OCI-LY7 (cell line): Measurements from ENCODE around the gene ZNF605. TPM values are rescaled to one million over a fixed set of nuclear protein-coding genes. Genes with fewer than 3 reads are reported as not detected.
"Not testable (repeated sequence)": the region's sequence is repeated elsewhere in the genome, so short reads cannot be mapped to it uniquely, and the experiment has no call there.

ENCODE experiments used
- BruUV-seq: library from RNA; stranded (reverse); fragments of 400-500 nt; replicated peaks from 2 replicates; lab custom pipeline; 2021; lab: Mats Ljungman, UMichigan
- CTCF ChIA-PET: fragments of 300-600 bp; sonication (Branson Sonifier 250); formaldehyde crosslinking; loops from one replicate; lab custom pipeline; 2022; ENCODE audit warnings: antibody characterized with exemption; ENCODE audit not compliant: unreplicated experiment; lab: Charles Lee
- POLR2A ChIA-PET: fragments of 300-600 bp; sonication (Branson Sonifier 250); formaldehyde crosslinking; loops from one replicate; lab custom pipeline; 2022; ENCODE audit warnings: antibody characterized with exemption; lab: Charles Lee
- DNase-seq: peaks from one replicate; pipeline ENCODE4 v3.0.0-alpha.2; 2015; ENCODE audit warnings: low spot score
- H2AFZ ChIP-seq: fragments of 200-600 bp; sonication (generic), shearing (Covaris generic); 2 replicates; pipeline ENCODE4 v1.6.1; 2014; ENCODE audit warnings: mild to moderate bottlenecking, antibody characterized with exemption, low read length, moderate library complexity
- H3K27ac ChIP-seq: fragments of 200-600 bp; sonication (generic); 2 replicates; pipeline ENCODE4 v1.5.1; 2014; ENCODE audit warnings: mixed run types, low read depth, mild to moderate bottlenecking, moderate library complexity, low read length, inconsistent platforms; ENCODE audit not compliant: poor library complexity, severe bottlenecking
- H3K36me3 ChIP-seq: fragments of 200-600 bp; sonication (generic); 2 replicates; pipeline ENCODE4 v1.6.1; 2014; ENCODE audit warnings: mild to moderate bottlenecking, antibody characterized with exemption, low read length, moderate library complexity, mixed read lengths; ENCODE audit not compliant: insufficient read depth
- H3K4me1 ChIP-seq: fragments of 200-600 bp; sonication (generic); 2 replicates; pipeline ENCODE4 v1.5.1; 2014; ENCODE audit warnings: mild to moderate bottlenecking, low read length; ENCODE audit not compliant: insufficient read depth, poor library complexity, severe bottlenecking
- H3K4me2 ChIP-seq: fragments of 200-600 bp; sonication (generic); 2 replicates; pipeline ENCODE4 v1.6.1; 2014; ENCODE audit warnings: mild to moderate bottlenecking, low read length
- H3K4me3 ChIP-seq: fragments of 200-600 bp; sonication (generic); 2 replicates; pipeline ENCODE4 v1.5.1; 2014; ENCODE audit warnings: mild to moderate bottlenecking, low read depth, low read length; ENCODE audit not compliant: poor library complexity, severe bottlenecking
- H3K79me2 ChIP-seq: fragments of 200-600 bp; sonication (generic); 2 replicates; pipeline ENCODE4 v1.6.1; 2016; ENCODE audit warnings: low read depth, mild to moderate bottlenecking, low read length, moderate library complexity, mixed read lengths; ENCODE audit not compliant: insufficient read depth
- H3K9me2 ChIP-seq: fragments of 200-600 bp; sonication (generic); 2 replicates; pipeline ENCODE4 v1.6.1; 2016; ENCODE audit warnings: mild to moderate bottlenecking, low read length, mixed read lengths; ENCODE audit not compliant: insufficient read depth
- H3K9me3 ChIP-seq: fragments of 200-600 bp; sonication (generic); 2 replicates; pipeline ENCODE4 v1.6.1; 2014; ENCODE audit warnings: mild to moderate bottlenecking, mixed run types, low read length, mixed read lengths
- H4K20me1 ChIP-seq: fragments of 200-600 bp; sonication (generic); 2 replicates; pipeline ENCODE4 v1.6.1; 2014; ENCODE audit warnings: mild to moderate bottlenecking, antibody characterized with exemption, low read length, moderate library complexity, mixed read lengths; ENCODE audit not compliant: insufficient read depth
- EZH2phosphoT487 ChIP-seq: fragments of 200-600 bp; sonication (generic); IDR thresholded peaks from 2 replicates; pipeline ENCODE4 v1.6.1; 2018; ENCODE audit warnings: low read depth, borderline replicate concordance, mild to moderate bottlenecking, mixed run types, antibody characterized with exemption, low read length, moderate library complexity, mixed read lengths
- intact Hi-C: fragments of 100-400 bp; cut with micrococcal nuclease; formaldehyde crosslinking; loops from one replicate; pipeline ENCODE4 v1.10.0; 2022; ENCODE audit not compliant: unreplicated experiment
- total RNA-seq, 2 experiments: library from RNA; depleted of rRNA in 1 of 2; stranded (reverse); fragments of >200 nt in 1 of 2; shearing (Covaris generic) in 1 of 2; gene quantifications; 2 replicates each; pipeline ENCODE4 v1.2.3, GENCODE V29; 2014 to 2022
- TF ChIP-seq, protein P1 (sequence below): fragments of 200-600 bp; sonication (generic); conservative IDR thresholded peaks from 2 replicates; pipeline ENCODE4 v1.5.1; 2014; ENCODE audit warnings: mild to moderate bottlenecking, antibody characterized with exemption, low read length, moderate library complexity, mixed read lengths

The ZNF605 gene
- total RNA-seq, 2 experiments from 2014 or later = 6.6 to 13.9 TPM

DNA sequence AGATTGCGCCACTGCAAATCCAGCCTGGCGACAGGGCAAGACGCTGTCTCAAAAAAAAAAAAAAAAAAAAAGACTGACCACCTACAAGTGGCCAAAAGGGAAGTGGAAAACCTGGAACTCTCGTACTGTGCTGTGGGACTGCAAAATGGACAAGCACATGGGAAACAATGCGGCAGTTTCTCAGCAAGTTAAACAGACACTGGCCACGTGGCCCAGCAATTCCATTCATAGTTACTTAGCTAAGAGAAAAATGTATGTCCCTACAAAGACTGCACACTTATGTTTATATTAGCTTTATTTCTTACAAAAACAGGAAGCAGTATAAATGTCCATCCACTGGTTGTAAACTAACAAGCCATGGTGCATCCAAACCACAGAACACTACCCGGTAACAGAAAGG lies 74.3 kb downstream of the ZNF605 start:
- Histone ChIP-seq H3K27ac (no peak overlapping the region), H3K79me2 (peaks cover 15% of the 10 kb centered on the region; the same call in 1 of the 2 replicates), H3K4me3 (no peak overlapping the region), H3K9me3 (peaks cover 10% of the 10 kb centered on the region; the same call in 1 of the 2 replicates), H2AFZ (no peak overlapping the region), H3K4me1 (peaks cover 7% of the 10 kb centered on the region), H3K9me2 (no peaks in the 10 kb centered on the region), H3K4me2 (no peak overlapping the region), H3K36me3 (peaks cover 50% of the 10 kb centered on the region), H4K20me1 (no peaks in the 10 kb centered on the region)
- no peak for TF ChIP-seq EZH2phosphoT487
- TF ChIP-seq, protein P1, sequence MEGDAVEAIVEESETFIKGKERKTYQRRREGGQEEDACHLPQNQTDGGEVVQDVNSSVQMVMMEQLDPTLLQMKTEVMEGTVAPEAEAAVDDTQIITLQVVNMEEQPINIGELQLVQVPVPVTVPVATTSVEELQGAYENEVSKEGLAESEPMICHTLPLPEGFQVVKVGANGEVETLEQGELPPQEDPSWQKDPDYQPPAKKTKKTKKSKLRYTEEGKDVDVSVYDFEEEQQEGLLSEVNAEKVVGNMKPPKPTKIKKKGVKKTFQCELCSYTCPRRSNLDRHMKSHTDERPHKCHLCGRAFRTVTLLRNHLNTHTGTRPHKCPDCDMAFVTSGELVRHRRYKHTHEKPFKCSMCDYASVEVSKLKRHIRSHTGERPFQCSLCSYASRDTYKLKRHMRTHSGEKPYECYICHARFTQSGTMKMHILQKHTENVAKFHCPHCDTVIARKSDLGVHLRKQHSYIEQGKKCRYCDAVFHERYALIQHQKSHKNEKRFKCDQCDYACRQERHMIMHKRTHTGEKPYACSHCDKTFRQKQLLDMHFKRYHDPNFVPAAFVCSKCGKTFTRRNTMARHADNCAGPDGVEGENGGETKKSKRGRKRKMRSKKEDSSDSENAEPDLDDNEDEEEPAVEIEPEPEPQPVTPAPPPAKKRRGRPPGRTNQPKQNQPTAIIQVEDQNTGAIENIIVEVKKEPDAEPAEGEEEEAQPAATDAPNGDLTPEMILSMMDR = no peak
- intact Hi-C loops = no loop called here
- no peak for DNase-seq
- CTCF ChIA-PET = no interaction called here
- no TSS peak for BruUV-seq
- POLR2A ChIA-PET = no interaction called here

DNA sequence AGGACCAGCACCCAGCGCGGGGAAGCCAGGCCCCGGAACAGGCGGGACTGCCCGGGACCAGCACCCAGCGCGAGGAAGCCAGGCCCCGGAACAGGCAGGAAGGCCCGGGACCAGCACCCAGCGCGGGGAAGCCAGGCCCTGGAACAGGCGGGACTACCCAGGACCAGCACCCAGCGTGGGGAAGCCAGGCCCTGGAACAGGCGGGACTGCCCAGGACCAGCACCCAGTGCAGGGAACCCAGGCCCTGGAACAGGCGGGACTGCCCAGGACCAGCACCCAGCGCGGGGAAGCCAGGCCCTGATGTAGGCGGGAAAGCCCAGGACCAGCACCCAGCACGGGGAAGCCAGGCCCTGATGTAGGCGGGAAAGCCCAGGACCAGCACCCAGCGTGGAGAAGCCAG lies 81.5 kb downstream of the ZNF605 start:
- H3K9me3 ChIP-seq, H2AFZ ChIP-seq, POLR2A ChIA-PET, intact Hi-C loops, CTCF ChIA-PET, H4K20me1 ChIP-seq, H3K9me2 ChIP-seq, DNase-seq, H3K4me1 ChIP-seq, H3K4me3 ChIP-seq, H3K27ac ChIP-seq, H3K4me2 ChIP-seq, H3K79me2 ChIP-seq, BruUV-seq: not testable (repeated sequence)
- peaks cover 69% of the 10 kb centered on the region for H3K36me3 ChIP-seq

DNA sequence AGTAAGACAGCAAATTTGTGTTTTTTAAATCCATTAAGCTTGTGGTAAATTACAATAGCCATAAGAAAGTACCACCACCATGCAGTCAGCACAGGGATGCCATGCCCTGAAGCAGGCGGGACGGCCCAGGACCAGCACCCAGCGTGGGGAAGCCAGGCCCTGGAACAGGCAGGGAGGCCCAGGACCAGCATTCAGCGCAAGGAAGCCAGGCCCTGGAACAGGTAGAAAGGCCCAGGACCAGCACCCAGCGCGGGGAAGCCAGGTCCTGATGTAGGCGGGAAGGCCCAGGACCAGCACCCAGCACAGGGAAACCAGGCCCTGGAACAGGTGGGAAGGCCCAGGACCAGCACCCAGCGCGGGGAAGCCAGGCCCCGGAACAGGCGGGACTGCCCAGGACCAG lies 81.9 kb downstream of the ZNF605 start:
- Histone ChIP-seq H4K20me1 (no peaks in the 10 kb centered on the region), H3K9me3 (no peaks in the 10 kb centered on the region), H3K36me3 (peaks cover 72% of the 10 kb centered on the region), H3K27ac (no peak overlapping the region), H3K79me2 (no peaks in the 10 kb centered on the region), H3K9me2 (no peaks in the 10 kb centered on the region), H3K4me3 (no peak overlapping the region), H2AFZ (no peak overlapping the region), H3K4me2 (no peak overlapping the region), H3K4me1 (no peaks in the 10 kb centered on the region)
- ChIA-PET POLR2A (no interaction called here), CTCF (no interaction called here)
- intact Hi-C loops = no loop called here
- DNase-seq = no peak
- no peak for TF ChIP-seq EZH2phosphoT487
- TF ChIP-seq, protein P1 = no peak
- no TSS peak for BruUV-seq
